Sigmoid colon (tissue), 4 donors: ENCODE data around the gene BCL2L13.

ENCODE experiments used
- EP300 ChIP-seq, 4 donors: sonication (generic); formaldehyde crosslinking; IDR thresholded peaks; one replicate each; pipeline ENCODE4 v1.6.1; 2017; ENCODE audit warnings: antibody characterized with exemption in 4 of 4
- POLR2A ChIP-seq, 2 donors: fragments of 450-650 bp; IDR thresholded peaks; one replicate each; pipeline ENCODE4 v1.6.1; 2016; ENCODE audit warnings: antibody characterized with exemption in 2 of 2, mild to moderate bottlenecking in 2 of 2, moderate library complexity in 2 of 2
- TF ChIP-seq, protein P1 (sequence below), 4 experiments: fragments of 450-650 bp in 3 of 4; fragments of 200-600 bp in 1 of 4; IDR thresholded peaks; one replicate each; pipeline ENCODE4 v1.5.1; 2016 to 2019; ENCODE audit warnings: antibody characterized with exemption in 4 of 4, mild to moderate bottlenecking in 3 of 4, moderate library complexity in 2 of 4

DNA sequence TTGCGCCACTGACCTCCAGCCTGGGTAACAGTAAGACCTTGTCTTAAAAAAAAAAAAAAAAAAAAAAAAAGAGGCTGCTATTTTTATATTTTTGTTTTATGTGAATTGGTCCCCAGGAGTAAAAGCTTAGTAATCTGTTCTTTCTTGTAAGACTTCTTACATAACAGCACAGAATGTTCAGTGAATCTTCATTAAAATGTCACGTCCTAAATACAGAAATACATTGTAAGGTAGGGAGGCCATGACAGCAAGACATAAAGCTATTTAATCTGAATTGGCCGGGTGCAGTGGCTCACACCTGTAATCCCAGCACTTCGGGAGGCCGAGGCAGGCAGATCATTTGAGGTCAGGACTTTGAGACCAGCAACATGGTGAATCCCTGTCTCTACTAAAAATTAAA is 71.5 kb downstream of the BCL2L13 start:
- TF ChIP-seq, protein P1, sequence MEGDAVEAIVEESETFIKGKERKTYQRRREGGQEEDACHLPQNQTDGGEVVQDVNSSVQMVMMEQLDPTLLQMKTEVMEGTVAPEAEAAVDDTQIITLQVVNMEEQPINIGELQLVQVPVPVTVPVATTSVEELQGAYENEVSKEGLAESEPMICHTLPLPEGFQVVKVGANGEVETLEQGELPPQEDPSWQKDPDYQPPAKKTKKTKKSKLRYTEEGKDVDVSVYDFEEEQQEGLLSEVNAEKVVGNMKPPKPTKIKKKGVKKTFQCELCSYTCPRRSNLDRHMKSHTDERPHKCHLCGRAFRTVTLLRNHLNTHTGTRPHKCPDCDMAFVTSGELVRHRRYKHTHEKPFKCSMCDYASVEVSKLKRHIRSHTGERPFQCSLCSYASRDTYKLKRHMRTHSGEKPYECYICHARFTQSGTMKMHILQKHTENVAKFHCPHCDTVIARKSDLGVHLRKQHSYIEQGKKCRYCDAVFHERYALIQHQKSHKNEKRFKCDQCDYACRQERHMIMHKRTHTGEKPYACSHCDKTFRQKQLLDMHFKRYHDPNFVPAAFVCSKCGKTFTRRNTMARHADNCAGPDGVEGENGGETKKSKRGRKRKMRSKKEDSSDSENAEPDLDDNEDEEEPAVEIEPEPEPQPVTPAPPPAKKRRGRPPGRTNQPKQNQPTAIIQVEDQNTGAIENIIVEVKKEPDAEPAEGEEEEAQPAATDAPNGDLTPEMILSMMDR (IDR thresholded peaks at IDR 0.05) = no peak
- peak in 1 of 4 donors; percentile 70 for TF ChIP-seq EP300 (IDR thresholded peaks at IDR 0.05)
- TF ChIP-seq POLR2A (IDR thresholded peaks at IDR 0.05) = no peak
